ENCODE measurements around the gene PNMA1.

DNA sequence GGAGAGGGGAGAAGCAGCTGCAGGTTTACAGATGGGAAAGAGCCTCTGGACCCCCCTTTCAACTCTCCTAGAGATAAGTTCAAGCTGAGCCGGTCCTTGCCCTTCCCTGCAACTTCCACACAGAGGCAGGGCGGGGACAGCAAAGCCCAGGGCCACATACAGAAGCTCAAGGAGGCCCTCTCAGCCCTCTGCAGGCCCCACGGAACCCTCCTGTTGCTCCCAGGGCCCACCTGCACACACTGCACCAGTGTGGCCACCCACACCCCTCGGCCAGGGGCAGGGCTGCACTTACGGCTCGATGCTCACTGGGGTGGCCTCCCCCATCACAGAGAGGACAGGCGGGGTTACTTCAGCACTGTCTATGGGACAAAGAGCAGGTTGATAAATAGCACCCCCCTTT, 13.0 kb upstream of the PNMA1 start:
- TF ChIP-seq ZNF175 (CRISPR knock-in tag; IDR thresholded peaks at IDR 0.05; ENCODE audit: low read depth) (no peak), EGR1 (conservative IDR thresholded peaks at IDR 0.05) (no peak), SIRT6 (IDR thresholded peaks at IDR 0.05; ENCODE audit: low read depth, low read length) (no peak)
